H1 (cell line): ENCODE data around the gene ZRANB1. TPM values are rescaled to one million over a fixed set of nuclear protein-coding genes. Genes with fewer than 3 reads are reported as not detected.

Source experiments
- ATF2 ChIP-seq: IDR thresholded peaks from 2 replicates; pipeline ENCODE4 v1.6.1; 2012; ENCODE audit warnings: low read length, inconsistent platforms
- CTBP2 ChIP-seq: IDR thresholded peaks from 2 replicates; pipeline ENCODE4 v1.7.0; 2011; ENCODE audit warnings: borderline replicate concordance, mild to moderate bottlenecking, moderate library complexity, mixed read lengths, low read length; ENCODE audit not compliant: insufficient read depth, insufficient read length
- EZH2 ChIP-seq: fragments of 200-600 bp; sonication (generic); IDR thresholded peaks from 2 replicates; pipeline ENCODE4 v1.7.1; 2012; ENCODE audit warnings: low read depth, mild to moderate bottlenecking, moderate library complexity, low read length, inconsistent platforms; ENCODE audit not compliant: severe bottlenecking
- PHF8 ChIP-seq: fragments of 200-600 bp; sonication (generic); conservative IDR thresholded peaks from 2 replicates; pipeline ENCODE4 v1.7.1; 2012; ENCODE audit warnings: low read depth, mild to moderate bottlenecking, inconsistent platforms, low read length, moderate library complexity
- SIX5 ChIP-seq: IDR thresholded peaks from 2 replicates; pipeline ENCODE4 v1.6.1; 2011; ENCODE audit warnings: mild to moderate bottlenecking, low read depth, low read length
- TEAD4 ChIP-seq: IDR thresholded peaks from 2 replicates; pipeline ENCODE4 v1.6.1; 2012; ENCODE audit warnings: low read depth, low read length, inconsistent platforms, mixed read lengths
- polyA plus RNA-seq, 7 experiments: library from polyadenylated mRNA; depleted of rRNA in 3 of 7; stranded (reverse) in 5 of 7; unstranded in 2 of 7; fragments of >200 nt in 5 of 7; fragments of 200-250 nt in 2 of 7; gene quantifications; 1 replicate in 5 of 7; 2 replicates in 1 of 7; 4 replicates in 1 of 7; pipeline versions ENCODE4 v1.2.1 to v1.2.3, GENCODE V29; 2011 to 2013; ENCODE audit warnings: missing spikeins in 2 of 7, mixed read lengths in 2 of 7
- total RNA-seq: library from RNA; stranded (reverse); fragmentation: NEBNext Ultra II Directional; extraction: Animal tissue kit (Norgen Biotek cat#: 25700); gene quantifications from 2 replicates; pipeline ENCODE4 v1.2.1, GENCODE V29; 2021
- TF ChIP-seq, protein P1 (sequence below): fragments of 300-600 bp; sonication (generic); IDR thresholded peaks from 2 replicates; pipeline ENCODE4 v1.7.1; 2012; ENCODE audit warnings: low read length, moderate library complexity, mild to moderate bottlenecking, inconsistent platforms; ENCODE audit not compliant: insufficient replicate concordance

The ZRANB1 gene
- total and polyA plus RNA-seq, 2 of the 8 experiments (the other 6 are each of a cell fraction or from before 2014, with no cell fraction given) = 6.1 to 19.9 TPM

DNA sequence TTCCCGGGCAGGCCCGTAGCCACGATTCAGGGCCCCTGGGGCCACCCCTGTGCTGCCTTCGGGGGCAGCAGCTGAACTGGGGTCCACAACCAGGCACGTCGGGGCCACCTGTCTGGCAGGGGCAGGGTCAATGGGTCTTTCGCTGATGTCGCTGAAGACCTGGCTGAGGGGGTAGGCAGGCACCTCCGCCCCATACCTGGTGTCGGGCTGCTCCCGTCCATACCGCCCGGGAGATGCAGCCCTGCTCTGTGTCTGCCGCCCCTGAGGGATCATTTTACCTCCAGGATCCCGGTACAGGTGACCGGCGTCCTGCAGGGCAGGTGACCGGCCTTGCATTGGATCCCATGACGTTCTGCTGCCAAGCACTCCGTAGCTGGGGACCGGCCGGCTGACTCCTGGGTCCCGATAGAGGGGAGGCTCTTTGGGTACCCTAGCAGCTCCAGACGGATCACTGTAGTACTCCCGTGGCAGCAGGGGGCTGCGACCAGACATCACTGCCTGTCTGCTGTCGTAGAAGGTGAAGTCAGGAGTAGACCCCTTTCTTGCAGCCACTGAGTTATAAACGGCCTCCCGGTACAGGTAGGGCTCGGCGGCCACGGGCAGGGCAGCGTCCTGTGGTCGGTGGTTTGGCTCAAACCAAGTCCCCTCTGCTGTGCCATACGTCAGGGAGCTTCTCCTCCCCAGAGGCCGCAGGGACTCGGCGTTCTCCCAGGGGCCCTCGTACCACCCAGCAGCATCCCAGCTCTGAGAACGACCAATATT is 85.2 kb downstream of the ZRANB1 start (continued):
- TF ChIP-seq, protein P1, sequence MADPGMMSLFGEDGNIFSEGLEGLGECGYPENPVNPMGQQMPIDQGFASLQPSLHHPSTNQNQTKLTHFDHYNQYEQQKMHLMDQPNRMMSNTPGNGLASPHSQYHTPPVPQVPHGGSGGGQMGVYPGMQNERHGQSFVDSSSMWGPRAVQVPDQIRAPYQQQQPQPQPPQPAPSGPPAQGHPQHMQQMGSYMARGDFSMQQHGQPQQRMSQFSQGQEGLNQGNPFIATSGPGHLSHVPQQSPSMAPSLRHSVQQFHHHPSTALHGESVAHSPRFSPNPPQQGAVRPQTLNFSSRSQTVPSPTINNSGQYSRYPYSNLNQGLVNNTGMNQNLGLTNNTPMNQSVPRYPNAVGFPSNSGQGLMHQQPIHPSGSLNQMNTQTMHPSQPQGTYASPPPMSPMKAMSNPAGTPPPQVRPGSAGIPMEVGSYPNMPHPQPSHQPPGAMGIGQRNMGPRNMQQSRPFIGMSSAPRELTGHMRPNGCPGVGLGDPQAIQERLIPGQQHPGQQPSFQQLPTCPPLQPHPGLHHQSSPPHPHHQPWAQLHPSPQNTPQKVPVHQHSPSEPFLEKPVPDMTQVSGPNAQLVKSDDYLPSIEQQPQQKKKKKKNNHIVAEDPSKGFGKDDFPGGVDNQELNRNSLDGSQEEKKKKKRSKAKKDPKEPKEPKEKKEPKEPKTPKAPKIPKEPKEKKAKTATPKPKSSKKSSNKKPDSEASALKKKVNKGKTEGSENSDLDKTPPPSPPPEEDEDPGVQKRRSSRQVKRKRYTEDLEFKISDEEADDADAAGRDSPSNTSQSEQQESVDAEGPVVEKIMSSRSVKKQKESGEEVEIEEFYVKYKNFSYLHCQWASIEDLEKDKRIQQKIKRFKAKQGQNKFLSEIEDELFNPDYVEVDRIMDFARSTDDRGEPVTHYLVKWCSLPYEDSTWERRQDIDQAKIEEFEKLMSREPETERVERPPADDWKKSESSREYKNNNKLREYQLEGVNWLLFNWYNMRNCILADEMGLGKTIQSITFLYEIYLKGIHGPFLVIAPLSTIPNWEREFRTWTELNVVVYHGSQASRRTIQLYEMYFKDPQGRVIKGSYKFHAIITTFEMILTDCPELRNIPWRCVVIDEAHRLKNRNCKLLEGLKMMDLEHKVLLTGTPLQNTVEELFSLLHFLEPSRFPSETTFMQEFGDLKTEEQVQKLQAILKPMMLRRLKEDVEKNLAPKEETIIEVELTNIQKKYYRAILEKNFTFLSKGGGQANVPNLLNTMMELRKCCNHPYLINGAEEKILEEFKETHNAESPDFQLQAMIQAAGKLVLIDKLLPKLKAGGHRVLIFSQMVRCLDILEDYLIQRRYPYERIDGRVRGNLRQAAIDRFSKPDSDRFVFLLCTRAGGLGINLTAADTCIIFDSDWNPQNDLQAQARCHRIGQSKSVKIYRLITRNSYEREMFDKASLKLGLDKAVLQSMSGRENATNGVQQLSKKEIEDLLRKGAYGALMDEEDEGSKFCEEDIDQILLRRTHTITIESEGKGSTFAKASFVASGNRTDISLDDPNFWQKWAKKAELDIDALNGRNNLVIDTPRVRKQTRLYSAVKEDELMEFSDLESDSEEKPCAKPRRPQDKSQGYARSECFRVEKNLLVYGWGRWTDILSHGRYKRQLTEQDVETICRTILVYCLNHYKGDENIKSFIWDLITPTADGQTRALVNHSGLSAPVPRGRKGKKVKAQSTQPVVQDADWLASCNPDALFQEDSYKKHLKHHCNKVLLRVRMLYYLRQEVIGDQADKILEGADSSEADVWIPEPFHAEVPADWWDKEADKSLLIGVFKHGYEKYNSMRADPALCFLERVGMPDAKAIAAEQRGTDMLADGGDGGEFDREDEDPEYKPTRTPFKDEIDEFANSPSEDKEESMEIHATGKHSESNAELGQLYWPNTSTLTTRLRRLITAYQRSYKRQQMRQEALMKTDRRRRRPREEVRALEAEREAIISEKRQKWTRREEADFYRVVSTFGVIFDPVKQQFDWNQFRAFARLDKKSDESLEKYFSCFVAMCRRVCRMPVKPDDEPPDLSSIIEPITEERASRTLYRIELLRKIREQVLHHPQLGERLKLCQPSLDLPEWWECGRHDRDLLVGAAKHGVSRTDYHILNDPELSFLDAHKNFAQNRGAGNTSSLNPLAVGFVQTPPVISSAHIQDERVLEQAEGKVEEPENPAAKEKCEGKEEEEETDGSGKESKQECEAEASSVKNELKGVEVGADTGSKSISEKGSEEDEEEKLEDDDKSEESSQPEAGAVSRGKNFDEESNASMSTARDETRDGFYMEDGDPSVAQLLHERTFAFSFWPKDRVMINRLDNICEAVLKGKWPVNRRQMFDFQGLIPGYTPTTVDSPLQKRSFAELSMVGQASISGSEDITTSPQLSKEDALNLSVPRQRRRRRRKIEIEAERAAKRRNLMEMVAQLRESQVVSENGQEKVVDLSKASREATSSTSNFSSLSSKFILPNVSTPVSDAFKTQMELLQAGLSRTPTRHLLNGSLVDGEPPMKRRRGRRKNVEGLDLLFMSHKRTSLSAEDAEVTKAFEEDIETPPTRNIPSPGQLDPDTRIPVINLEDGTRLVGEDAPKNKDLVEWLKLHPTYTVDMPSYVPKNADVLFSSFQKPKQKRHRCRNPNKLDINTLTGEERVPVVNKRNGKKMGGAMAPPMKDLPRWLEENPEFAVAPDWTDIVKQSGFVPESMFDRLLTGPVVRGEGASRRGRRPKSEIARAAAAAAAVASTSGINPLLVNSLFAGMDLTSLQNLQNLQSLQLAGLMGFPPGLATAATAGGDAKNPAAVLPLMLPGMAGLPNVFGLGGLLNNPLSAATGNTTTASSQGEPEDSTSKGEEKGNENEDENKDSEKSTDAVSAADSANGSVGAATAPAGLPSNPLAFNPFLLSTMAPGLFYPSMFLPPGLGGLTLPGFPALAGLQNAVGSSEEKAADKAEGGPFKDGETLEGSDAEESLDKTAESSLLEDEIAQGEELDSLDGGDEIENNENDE = no peak
- TF ChIP-seq TEAD4 = no peak
- no peak for TF ChIP-seq SIX5
- TF ChIP-seq EZH2 = no peak
- TF ChIP-seq PHF8 = no peak
- TF ChIP-seq CTBP2 = no peak
- TF ChIP-seq ATF2 = no peak
